ENCODE results near the gene THAP4.
"Not testable (repeated sequence)": the region's sequence is repeated elsewhere in the genome, so short reads cannot be mapped to it uniquely, and the experiment has no call there.

The THAP4 gene

GRCh38 chr2:241665731-241666440 lies 28.9 kb upstream of the THAP4 start:
- no peak for DNase-seq

- not testable (repeated sequence) for DNase-seq
Measured at GRCh38 chr2:241662731-241663130, 25.8 kb upstream of the THAP4 start.

GRCh38 chr2:241660593-241661213 lies 23.7 kb upstream of the THAP4 start:
- no peak for DNase-seq

- peak; percentile 61 for DNase-seq
Measured at GRCh38 chr2:241659150-241659739, 22.3 kb upstream of the THAP4 start.

- DNase-seq = no peak
Measured at GRCh38 chr2:241658296-241658695, 21.3 kb upstream of the THAP4 start.

GRCh38 chr2:241657786-241658254 lies 20.9 kb upstream of the THAP4 start:
- DNase-seq = no peak

- DNase-seq = no peak
Measured at GRCh38 chr2:241656190-241656741, 19.3 kb upstream of the THAP4 start.

GRCh38 chr2:241655516-241656189 lies 18.7 kb upstream of the THAP4 start:
- DNase-seq = no peak

GRCh38 chr2:241654551-241654950 lies 17.6 kb upstream of the THAP4 start:
- no peak for DNase-seq

- no peak for DNase-seq
Measured at GRCh38 chr2:241653210-241653750, 16.3 kb upstream of the THAP4 start.

GRCh38 chr2:241652722-241653121 lies 15.8 kb upstream of the THAP4 start:
- DNase-seq = no peak

GRCh38 chr2:241652142-241652541 lies 15.2 kb upstream of the THAP4 start:
- DNase-seq = no peak

GRCh38 chr2:241649927-241650326 lies 13.0 kb upstream of the THAP4 start:
- DNase-seq = no peak

GRCh38 chr2:241649404-241649803 lies 12.4 kb upstream of the THAP4 start:
- no peak for DNase-seq

- DNase-seq = no peak
Measured at GRCh38 chr2:241648453-241648852, 11.5 kb upstream of the THAP4 start.

- DNase-seq = no peak
Measured at GRCh38 chr2:241645915-241646645, 9.1 kb upstream of the THAP4 start.

- no peak for DNase-seq
Measured at GRCh38 chr2:241645056-241645914, 8.3 kb upstream of the THAP4 start.

- DNase-seq = no peak
Measured at GRCh38 chr2:241641631-241642030, 4.7 kb upstream of the THAP4 start.

- no peak for DNase-seq
Measured at GRCh38 chr2:241640165-241640795, 3.3 kb upstream of the THAP4 start.

GRCh38 chr2:241639385-241639784 lies 2.4 kb upstream of the THAP4 start:
- no peak for DNase-seq

GRCh38 chr2:241638940-241639339 lies 2.0 kb upstream of the THAP4 start:
- no peak for DNase-seq
